Neural progenitor cell (in vitro differentiated cells): ENCODE data around the gene GPR156. TPM values are rescaled to one million over a fixed set of nuclear protein-coding genes. Genes with fewer than 3 reads are reported as not detected.

Source experiments
- DNase-seq: peaks from one replicate; pipeline ENCODE4 v3.0.0-alpha.2; 2016; ENCODE audit warnings: low spot score
- H2AFZ ChIP-seq: fragments of 200-600 bp; sonication (generic); replicated peaks from 2 replicates; pipeline ENCODE4 v1.6.1; 2016; ENCODE audit warnings: antibody characterized with exemption
- H3F3A ChIP-seq: fragments of 200-600 bp; sonication (generic); 2 replicates; pipeline ENCODE4 v1.6.1; 2016; ENCODE audit warnings: antibody characterized with exemption, low read depth
- H3K27ac ChIP-seq: fragments of 200-600 bp; sonication (generic); 2 replicates; pipeline ENCODE4 v1.5.1; 2016; ENCODE audit warnings: mild to moderate bottlenecking
- H3K27me3 ChIP-seq: fragments of 200-600 bp; sonication (generic); 2 replicates; pipeline ENCODE4 v1.6.1; 2016; ENCODE audit warnings: mild to moderate bottlenecking, moderate library complexity
- H3K36me3 ChIP-seq: fragments of 200-600 bp; sonication (generic); 2 replicates; pipeline ENCODE4 v1.5.1; 2016
- H3K4me1 ChIP-seq: fragments of 200-600 bp; sonication (generic); 2 replicates; pipeline ENCODE4 v1.6.1; 2016; ENCODE audit warnings: mixed run types
- H3K4me2 ChIP-seq: fragments of 200-600 bp; sonication (generic); 2 replicates; pipeline ENCODE4 v1.6.1; 2016
- H3K4me3 ChIP-seq: fragments of 200-600 bp; sonication (generic); 2 replicates; pipeline ENCODE4 v1.5.1; 2016
- H3K79me2 ChIP-seq: fragments of 200-600 bp; sonication (generic); 2 replicates; pipeline ENCODE4 v1.6.1; 2016; ENCODE audit warnings: low read depth
- H3K9ac ChIP-seq: fragments of 200-600 bp; sonication (generic); 2 replicates; pipeline ENCODE4 v1.6.1; 2016
- H3K9me3 ChIP-seq: fragments of 200-600 bp; sonication (generic); 2 replicates; pipeline ENCODE4 v1.5.1; 2016; ENCODE audit warnings: low read depth
- H4K20me1 ChIP-seq: fragments of 200-600 bp; sonication (generic); 2 replicates; pipeline ENCODE4 v1.6.1; 2016; ENCODE audit warnings: low read depth
- H3K27ac Mint-ChIP-seq: 3 replicates; pipeline ENCODE4 v1.8.0; 2021; ENCODE audit warnings: mixed read lengths
- H3K27me3 Mint-ChIP-seq: 2 replicates; pipeline ENCODE4 v1.8.0; 2022; ENCODE audit warnings: low read depth, mild to moderate bottlenecking, inconsistent platforms, moderate library complexity, mixed read lengths; ENCODE audit not compliant: insufficient read depth
- H3K36me3 Mint-ChIP-seq: 3 replicates; pipeline ENCODE4 v1.8.0; 2021; ENCODE audit warnings: mixed read lengths
- H3K4me1 Mint-ChIP-seq: 3 replicates; pipeline ENCODE4 v1.8.0; 2021; ENCODE audit warnings: mixed read lengths
- H3K4me3 Mint-ChIP-seq: 3 replicates; pipeline ENCODE4 v1.8.0; 2021; ENCODE audit warnings: mild to moderate bottlenecking, moderate library complexity, mixed read lengths
- H3K9me3 Mint-ChIP-seq: 3 replicates; pipeline ENCODE4 v1.8.0; 2020; ENCODE audit warnings: mixed read lengths
- CTCF ChIP-seq: fragments of 200-600 bp; sonication (generic); IDR thresholded peaks from 2 replicates; pipeline ENCODE4 v1.5.1; 2017; ENCODE audit warnings: antibody characterized with exemption, mild to moderate bottlenecking
- EZH2 ChIP-seq: fragments of 200-600 bp; sonication (generic); IDR thresholded peaks from 2 replicates; pipeline ENCODE4 v1.6.1; 2017; ENCODE audit warnings: antibody characterized with exemption, mild to moderate bottlenecking, moderate library complexity
- EZH2phosphoT487 ChIP-seq: fragments of 200-600 bp; sonication (generic); IDR thresholded peaks from 2 replicates; pipeline ENCODE4 v1.6.1; 2017; ENCODE audit warnings: antibody characterized with exemption
- small RNA-seq: library from RNA; depleted of rRNA; stranded (forward); fragments of <200 nt; gene quantifications from one replicate; pipeline ENCODE3, GENCODE V24; 2015
- total RNA-seq: library from RNA; depleted of rRNA; stranded (reverse); fragments of >200 nt; gene quantifications from 2 replicates; pipeline ENCODE4 v1.2.3, GENCODE V29; 2015; ENCODE audit warnings: low replicate concordance

The GPR156 gene
- total RNA-seq, 1 donor from 2014 or later = 2.2 TPM

- no peaks in the 10 kb centered on the region for H3K27me3 ChIP-seq
- no peak overlapping the region for H3K4me3 Mint-ChIP-seq
- H3K36me3 ChIP-seq = no peaks in the 10 kb centered on the region
- no peaks in the 10 kb centered on the region for H3F3A ChIP-seq
- TF ChIP-seq CTCF = no peak
- no peak for TF ChIP-seq EZH2
- TF ChIP-seq EZH2phosphoT487 = no peak
- no peaks in the 10 kb centered on the region for H3K4me1 ChIP-seq
- no peak overlapping the region for H3K4me2 ChIP-seq
- peaks cover 20% of the 10 kb centered on the region for H3K9me3 Mint-ChIP-seq
- peaks cover 3% of the 10 kb centered on the region for H3K4me1 Mint-ChIP-seq
- no peak for DNase-seq
- H3K27ac Mint-ChIP-seq = no peak overlapping the region
- H3K36me3 Mint-ChIP-seq = peaks cover 8% of the 10 kb centered on the region
- H3K27ac ChIP-seq = no peak overlapping the region
- H4K20me1 ChIP-seq = no peaks in the 10 kb centered on the region
- no peak overlapping the region for H3K4me3 ChIP-seq
- H2AFZ ChIP-seq = no peak overlapping the region
- no peaks in the 10 kb centered on the region for H3K79me2 ChIP-seq
- H3K9me3 ChIP-seq = no peaks in the 10 kb centered on the region
- H3K27me3 Mint-ChIP-seq = no peaks in the 10 kb centered on the region
- H3K9ac ChIP-seq = no peak overlapping the region
These were observed 165.0 kb downstream of the GPR156 start for GRCh38 chr3:120119846-120120510.

Small RNA genes lying within 50 kb of the gene (small RNA-seq; reads per million reads assigned to genes)
- gene RF00019 (not detected), gene RN7SL397P (not detected)

Other genes starting within 250 kb of the GPR156 start
- gene GSK3B, start 190.8 kb downstream of the GPR156 start, total RNA-seq = 66.3 and 88.6 TPM in 2 replicates
- 20.5 and 29.2 TPM in 2 replicates for gene LRRC58, start 64.1 kb upstream of the GPR156 start, total RNA-seq
- 280 and 327 TPM in 2 replicates for gene FSTL1, start 165.8 kb upstream of the GPR156 start, total RNA-seq